ENCODE measurements around the gene EDRF1.
"Not testable (repeated sequence)": the region's sequence is repeated elsewhere in the genome, so short reads cannot be mapped to it uniquely, and the experiment has no call there.

The EDRF1 gene

GRCh38 chr10:125719173-125720001 lies at the start of gene EDRF1:
Gene EDRF1 (plus strand): TSS chr10:125719709. CDS start chr10:125719808, 99 bp downstream.
- DNase-seq (ENCODE audit: low read depth in 3 of 3, low spot score in 1 of 3): peak; percentile 97 to 99 (median 99)

GRCh38 chr10:125672884-125673283 lies 46.6 kb upstream of the EDRF1 start:
- no peak for DNase-seq (ENCODE audit: low read depth in 3 of 3, low spot score in 1 of 3)

GRCh38 chr10:125679436-125679835 lies 40.1 kb upstream of the EDRF1 start:
- DNase-seq (ENCODE audit: low read depth in 3 of 3, low spot score in 1 of 3): no peak

GRCh38 chr10:125683063-125683462 lies 36.4 kb upstream of the EDRF1 start, which contains the start of gene TEX36:
Gene TEX36 (minus strand): TSS chr10:125683163. CDS start chr10:125682989, 174 bp downstream.
- DNase-seq (ENCODE audit: low read depth in 3 of 3, low spot score in 1 of 3): no peak

GRCh38 chr10:125683821-125684220 lies 35.7 kb upstream of the EDRF1 start:
- DNase-seq (ENCODE audit: low read depth in 3 of 3, low spot score in 1 of 3): no peak

GRCh38 chr10:125684581-125684980 lies 34.9 kb upstream of the EDRF1 start:
- DNase-seq (ENCODE audit: low read depth in 3 of 3, low spot score in 1 of 3): no peak

- DNase-seq (ENCODE audit: low read depth in 3 of 3, low spot score in 1 of 3): no peak
Observed at GRCh38 chr10:125687507-125688185, 31.9 kb upstream of the EDRF1 start.

GRCh38 chr10:125689955-125690569 lies 29.4 kb upstream of the EDRF1 start:
- no peak for DNase-seq (ENCODE audit: low read depth in 3 of 3, low spot score in 1 of 3)

- DNase-seq (ENCODE audit: low read depth in 3 of 3, low spot score in 1 of 3): no peak
Observed at GRCh38 chr10:125691160-125691981, 28.1 kb upstream of the EDRF1 start.

GRCh38 chr10:125692196-125692595 lies 27.3 kb upstream of the EDRF1 start:
- DNase-seq (ENCODE audit: low read depth in 3 of 3, low spot score in 1 of 3): no peak

GRCh38 chr10:125692601-125693523 lies 26.6 kb upstream of the EDRF1 start:
- DNase-seq (ENCODE audit: low read depth in 3 of 3, low spot score in 1 of 3): no peak

- DNase-seq (ENCODE audit: low read depth in 3 of 3, low spot score in 1 of 3): no peak
Observed at GRCh38 chr10:125693524-125693847, 26.0 kb upstream of the EDRF1 start.

GRCh38 chr10:125694883-125695282 lies 24.6 kb upstream of the EDRF1 start:
- DNase-seq (ENCODE audit: low read depth in 3 of 3, low spot score in 1 of 3): no peak

GRCh38 chr10:125696884-125697283 lies 22.6 kb upstream of the EDRF1 start:
- not testable (repeated sequence) for DNase-seq (ENCODE audit: low read depth in 3 of 3, low spot score in 1 of 3)

GRCh38 chr10:125698481-125698998 lies 21.0 kb upstream of the EDRF1 start:
- DNase-seq (ENCODE audit: low read depth in 3 of 3, low spot score in 1 of 3): no peak

GRCh38 chr10:125699562-125700143 lies 19.9 kb upstream of the EDRF1 start:
- no peak for DNase-seq (ENCODE audit: low read depth in 3 of 3, low spot score in 1 of 3)

- DNase-seq (ENCODE audit: low read depth in 3 of 3, low spot score in 1 of 3): no peak
Observed at GRCh38 chr10:125700355-125700911, 19.1 kb upstream of the EDRF1 start.

GRCh38 chr10:125707541-125708468 lies 11.7 kb upstream of the EDRF1 start:
- no peak for DNase-seq (ENCODE audit: low read depth in 3 of 3, low spot score in 1 of 3)
